GM19351 (cell line): Measurements from ENCODE around the gene ABLIM1.
"Not testable (repeated sequence)": the region's sequence is repeated elsewhere in the genome, so short reads cannot be mapped to it uniquely, and the experiment has no call there.

Experiments
- ATAC-seq: cut with Tn5 transposase; IDR thresholded peaks from one replicate; pipeline ENCODE4 v1.9.1; 2021; ENCODE audit warnings: mild to moderate bottlenecking, moderate library complexity; ENCODE audit not compliant: unreplicated experiment

The ABLIM1 gene

GRCh38 chr10:114658175-114658574 is at the start of gene ABLIM1:
ABLIM1 (minus strand) TSS chr10:114658275; CDS start chr10:114658200, 75 bp downstream.
- ATAC-seq: no peak

- ATAC-seq: no peak
These were observed 48.5 kb upstream of the ABLIM1 start for GRCh38 chr10:114706458-114707055.

DNA sequence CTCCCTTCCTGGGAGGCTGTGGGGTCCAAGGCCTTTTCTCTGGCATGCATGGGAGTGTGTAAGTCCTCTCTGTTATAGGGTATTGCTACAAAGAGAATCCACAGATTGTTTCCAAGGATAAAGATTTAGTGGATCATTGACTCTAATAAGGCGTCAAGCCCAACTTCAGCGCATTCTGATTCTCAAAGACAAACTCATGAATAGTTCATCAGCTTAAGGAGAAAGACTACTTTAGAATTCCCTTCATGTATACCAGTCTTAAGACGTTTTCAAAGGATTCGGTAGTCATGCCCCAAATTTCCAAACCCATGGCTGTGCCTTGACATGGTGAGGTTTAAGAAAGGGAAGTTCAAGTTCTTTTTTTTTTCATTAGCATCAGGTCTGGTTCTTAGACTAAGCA is 46.6 kb upstream of the ABLIM1 start:
- ATAC-seq: no peak

- ATAC-seq: no peak
These were observed 45.5 kb upstream of the ABLIM1 start for GRCh38 chr10:114703377-114704107.

- ATAC-seq: no peak
These were observed 40.4 kb upstream of the ABLIM1 start for GRCh38 chr10:114698271-114699061.

- ATAC-seq: no peak
These were observed 39.1 kb upstream of the ABLIM1 start for GRCh38 chr10:114697061-114697598.

GRCh38 chr10:114696301-114696700 is 38.2 kb upstream of the ABLIM1 start:
- ATAC-seq: not testable (repeated sequence)

- peak; percentile 74 for ATAC-seq
These were observed 36.7 kb upstream of the ABLIM1 start for GRCh38 chr10:114694752-114695151.

DNA sequence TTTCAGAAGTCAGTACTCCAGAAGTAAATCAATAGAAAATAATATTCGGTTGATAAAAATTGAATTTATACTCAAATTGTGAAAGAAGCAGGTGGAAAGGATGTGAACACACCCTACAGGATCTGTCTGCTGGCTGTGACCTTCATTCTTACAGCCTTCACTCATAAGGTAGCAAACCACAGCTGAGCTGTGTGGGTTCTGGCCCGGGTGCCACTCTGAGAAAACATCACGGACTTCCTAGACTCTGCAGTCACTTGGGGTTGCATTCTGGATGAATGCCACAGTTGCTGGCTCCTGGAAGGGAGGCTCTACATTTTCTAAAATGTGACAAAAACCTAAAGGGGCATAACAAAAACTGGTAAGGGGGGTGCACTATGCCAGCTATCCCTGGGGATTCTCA is 36.0 kb upstream of the ABLIM1 start:
- no peak for ATAC-seq

GRCh38 chr10:114691442-114691941 is 33.4 kb upstream of the ABLIM1 start:
- no peak for ATAC-seq

DNA sequence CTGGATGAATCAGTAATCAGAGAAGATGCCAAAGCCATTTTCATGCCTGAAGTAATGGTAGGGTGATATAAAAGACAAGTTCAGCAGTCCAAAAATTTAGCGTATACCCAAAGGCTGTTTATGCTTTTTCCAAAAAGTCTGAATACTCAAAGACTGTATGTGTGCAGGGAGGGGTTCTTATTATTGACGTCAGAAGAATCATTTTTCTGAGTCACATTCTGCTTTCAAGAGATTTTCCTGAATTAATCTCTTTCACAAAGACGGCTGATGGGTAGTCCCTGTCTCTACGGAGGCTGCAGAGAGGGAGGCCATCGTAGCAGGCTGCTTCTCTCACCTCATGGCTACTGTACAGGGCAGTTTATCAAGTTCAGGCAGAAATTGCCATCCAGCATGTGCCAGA is 30.7 kb upstream of the ABLIM1 start:
- ATAC-seq: no peak

- no peak for ATAC-seq
These were observed 29.4 kb upstream of the ABLIM1 start for GRCh38 chr10:114687459-114687858.

DNA sequence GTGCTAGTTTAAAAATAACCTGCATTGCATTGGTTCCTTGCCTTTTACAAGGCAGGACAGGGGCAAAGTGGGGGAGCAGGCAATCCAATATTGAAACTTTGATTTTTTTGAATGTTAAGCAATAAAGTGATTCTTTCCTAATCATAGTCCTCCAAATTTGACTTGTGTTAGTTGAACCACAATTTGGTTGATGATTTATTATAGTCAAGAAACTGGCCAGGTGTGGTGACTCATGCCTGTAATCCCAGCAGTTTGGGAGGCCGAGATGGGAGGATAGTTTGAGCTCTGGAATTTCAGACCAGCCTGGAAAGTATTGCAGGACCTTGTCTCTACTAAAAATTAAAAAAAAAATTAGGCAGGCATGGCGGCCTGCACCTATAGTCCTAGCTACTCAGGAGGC is 27.9 kb upstream of the ABLIM1 start:
- ATAC-seq: no peak

- no peak for ATAC-seq
These were observed 27.4 kb upstream of the ABLIM1 start for GRCh38 chr10:114685456-114685855.

DNA sequence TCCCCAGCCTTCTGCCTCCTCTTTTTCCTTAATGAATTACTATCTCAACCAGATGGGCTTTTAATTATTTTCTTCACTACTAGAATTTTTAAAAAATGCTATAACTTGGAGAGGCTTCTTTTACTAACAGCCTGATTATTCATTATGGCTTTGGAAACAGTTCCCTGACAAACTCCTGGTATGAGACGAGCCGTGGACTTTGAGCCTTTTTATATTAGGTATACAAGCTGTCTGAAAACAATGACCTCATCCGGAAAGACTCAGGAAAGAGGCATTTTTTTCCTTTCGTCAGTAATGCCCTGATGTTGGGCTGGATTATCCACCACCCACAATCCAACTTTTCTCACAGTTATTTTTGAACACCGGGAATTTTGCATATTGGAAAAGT is 26.7 kb upstream of the ABLIM1 start:
- ATAC-seq: no peak

GRCh38 chr10:114684084-114684821 is 26.2 kb upstream of the ABLIM1 start:
- no peak for ATAC-seq

- ATAC-seq: no peak
These were observed 25.5 kb upstream of the ABLIM1 start for GRCh38 chr10:114683593-114683992.

GRCh38 chr10:114683162-114683561 is 25.1 kb upstream of the ABLIM1 start:
- ATAC-seq: no peak

DNA sequence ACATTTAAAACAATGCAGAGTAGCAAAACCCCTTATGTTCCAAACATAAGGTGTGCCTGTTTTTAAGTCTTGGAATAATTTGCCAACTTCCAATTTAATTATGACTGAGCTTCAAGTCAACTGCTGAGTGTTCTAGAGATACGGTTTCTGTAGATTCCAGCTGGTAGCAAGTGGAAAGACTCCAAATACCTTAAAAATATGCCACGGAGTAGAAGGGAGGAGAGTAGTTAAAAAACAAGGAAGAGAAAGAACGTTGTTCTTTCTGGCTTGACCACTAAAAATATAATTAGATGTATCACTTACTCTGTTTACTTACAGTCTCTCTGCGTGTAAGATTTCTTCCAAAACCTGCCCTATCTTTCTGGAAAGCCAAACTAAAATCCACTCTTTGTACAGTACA is 24.5 kb upstream of the ABLIM1 start:
- ATAC-seq: no peak

GRCh38 chr10:114682121-114682520 is 24.0 kb upstream of the ABLIM1 start:
- ATAC-seq: no peak

DNA sequence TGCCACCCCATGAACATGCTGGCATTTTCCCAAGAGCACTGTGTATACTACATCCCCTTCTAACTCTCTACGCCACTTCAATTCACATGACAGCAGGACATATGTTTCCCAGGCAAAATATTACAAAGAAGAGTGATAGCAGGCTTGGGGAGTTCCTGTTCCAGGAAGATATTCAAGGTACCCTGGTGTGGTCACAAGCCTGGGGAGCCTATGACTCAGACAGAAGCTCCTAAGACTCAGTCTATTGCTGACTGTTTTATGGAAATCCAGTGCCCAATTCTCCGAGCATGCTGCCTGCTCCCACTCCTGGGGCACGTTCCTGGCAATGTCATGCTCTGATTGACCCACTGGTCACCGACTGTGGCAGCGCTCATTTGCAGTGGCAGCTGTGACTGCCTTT is 23.5 kb upstream of the ABLIM1 start:
- no peak for ATAC-seq
